ENCODE measurements around the gene SHMT1.

- TF ChIP-seq, protein P1, sequence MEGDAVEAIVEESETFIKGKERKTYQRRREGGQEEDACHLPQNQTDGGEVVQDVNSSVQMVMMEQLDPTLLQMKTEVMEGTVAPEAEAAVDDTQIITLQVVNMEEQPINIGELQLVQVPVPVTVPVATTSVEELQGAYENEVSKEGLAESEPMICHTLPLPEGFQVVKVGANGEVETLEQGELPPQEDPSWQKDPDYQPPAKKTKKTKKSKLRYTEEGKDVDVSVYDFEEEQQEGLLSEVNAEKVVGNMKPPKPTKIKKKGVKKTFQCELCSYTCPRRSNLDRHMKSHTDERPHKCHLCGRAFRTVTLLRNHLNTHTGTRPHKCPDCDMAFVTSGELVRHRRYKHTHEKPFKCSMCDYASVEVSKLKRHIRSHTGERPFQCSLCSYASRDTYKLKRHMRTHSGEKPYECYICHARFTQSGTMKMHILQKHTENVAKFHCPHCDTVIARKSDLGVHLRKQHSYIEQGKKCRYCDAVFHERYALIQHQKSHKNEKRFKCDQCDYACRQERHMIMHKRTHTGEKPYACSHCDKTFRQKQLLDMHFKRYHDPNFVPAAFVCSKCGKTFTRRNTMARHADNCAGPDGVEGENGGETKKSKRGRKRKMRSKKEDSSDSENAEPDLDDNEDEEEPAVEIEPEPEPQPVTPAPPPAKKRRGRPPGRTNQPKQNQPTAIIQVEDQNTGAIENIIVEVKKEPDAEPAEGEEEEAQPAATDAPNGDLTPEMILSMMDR (IDR thresholded peaks at IDR 0.05; ENCODE audit: low read depth, low read length, missing input control) = no peak
- TF ChIP-seq FOXA1 (IDR thresholded peaks at IDR 0.05) (no peak), GABPA (IDR thresholded peaks at IDR 0.05 in 1 of 2, conservative IDR thresholded peaks at IDR 0.05 in 1 of 2) (no peak), SP1 (IDR thresholded peaks at IDR 0.05) (no peak), EGR1 (IDR thresholded peaks at IDR 0.05; ENCODE audit: low read depth in 2 of 2) (no peak), ZBTB33 (IDR thresholded peaks at IDR 0.05) (no peak), TAF1 (conservative IDR thresholded peaks at IDR 0.05) (no peak)
- TF ChIP-seq, protein P2, sequence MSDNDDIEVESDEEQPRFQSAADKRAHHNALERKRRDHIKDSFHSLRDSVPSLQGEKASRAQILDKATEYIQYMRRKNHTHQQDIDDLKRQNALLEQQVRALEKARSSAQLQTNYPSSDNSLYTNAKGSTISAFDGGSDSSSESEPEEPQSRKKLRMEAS (IDR thresholded peaks at IDR 0.05) = no peak
Observed at GRCh38 chr17:18280249-18280648, 83.1 kb downstream of the SHMT1 start.

Data from liver (tissue), 3 donors.